A549 (cell line): Measurements from ENCODE around the gene UNKL. TPM values are rescaled to one million over a fixed set of nuclear protein-coding genes. Genes with fewer than 3 reads are reported as not detected.

ENCODE experiments used
- ATAC-seq, 2 experiments: fragments of 200-7000 bp in 1 of 2; fragments of >200 bp in 1 of 2; cut with Nextera tagmentation in 1 of 2; cut with Tn5 transposase in 1 of 2; 3 replicates each; pipeline versions ENCODE4 v1.8.0 to v1.9.1; 2018 to 2020; ENCODE audit warnings: mild to moderate bottlenecking in 1 of 2, moderate library complexity in 1 of 2
- CTCF ChIA-PET: fragments of 300-600 bp; sonication (Branson Sonifier 250); formaldehyde crosslinking; extraction: SDS; loops from one replicate; lab custom pipeline; 2021; ENCODE audit warnings: antibody characterized with exemption, inconsistent platforms; lab: Yijun Ruan, JAX
- POLR2A ChIA-PET: fragments of 350-600 bp; formaldehyde crosslinking; extraction: SDS; loops from one replicate; lab custom pipeline; 2021; ENCODE audit warnings: antibody characterized with exemption, inconsistent platforms; lab: Yijun Ruan, JAX
- DNase-seq, 2 experiments: peaks; one replicate each; pipeline versions ENCODE4 v3.0.0 to v3.0.0-alpha.2; 2011 to 2016; ENCODE audit warnings: low read depth in 1 of 2, low spot score in 1 of 2
- FAIRE-seq: peaks from 2 replicates; lab custom pipeline; 2011; peaks lifted over from hg19 to GRCh38; lab: Jason Lieb, UNC
- H3K27ac ChIP-seq, 2 experiments: fragments of >200 bp; sonication (Bioruptor Twin); formaldehyde crosslinking; 3 replicates each; pipeline ENCODE4 v1.5.1; 2016 to 2017
- H3K4me1 ChIP-seq: fragments of >200 bp; sonication (Bioruptor Twin); formaldehyde crosslinking; 3 replicates; pipeline ENCODE4 v1.6.1; 2016
- H3K4me2 ChIP-seq: fragments of >200 bp; sonication (Bioruptor Twin); formaldehyde crosslinking; 3 replicates; pipeline ENCODE4 v1.6.1; 2016
- H3K4me3 ChIP-seq: fragments of >200 bp; sonication (Bioruptor Twin); formaldehyde crosslinking; 3 replicates; pipeline ENCODE4 v1.5.1; 2016
- H3K9me3 ChIP-seq: fragments of >200 bp; sonication (Bioruptor Twin); formaldehyde crosslinking; 3 replicates; pipeline ENCODE4 v1.6.1; 2016
- CBX2 ChIP-seq: fragments of 200-600 bp; sonication (generic); IDR thresholded peaks from 2 replicates; pipeline ENCODE4 v1.6.1; 2016; ENCODE audit warnings: low read depth, mild to moderate bottlenecking, borderline replicate concordance
- CEBPB ChIP-seq, 2 experiments: fragments of >200 bp in 1 of 2; sonication (Bioruptor Twin) in 1 of 2; formaldehyde crosslinking in 1 of 2; IDR thresholded peaks; 2 replicates each; pipeline ENCODE4 v1.6.1; 2012 to 2016
- CHD4 ChIP-seq: fragments of 200-600 bp; sonication (generic); IDR thresholded peaks from 2 replicates; pipeline ENCODE4 v1.6.1; 2016; ENCODE audit warnings: antibody characterized with exemption, mild to moderate bottlenecking, borderline replicate concordance
- EHF ChIP-seq: fragments of 250-450 bp; sonication (Bioruptor Pico); IDR thresholded peaks from 2 replicates; pipeline ENCODE4 v1.5.0; 2020; ENCODE audit warnings: mild to moderate bottlenecking
- EHMT2 ChIP-seq: fragments of 200-600 bp; sonication (generic); IDR thresholded peaks from 2 replicates; pipeline ENCODE4 v1.6.1; 2016; ENCODE audit warnings: antibody characterized with exemption, low read depth, mild to moderate bottlenecking, moderate library complexity
- ESRRA ChIP-seq: fragments of 150-350 bp; IDR thresholded peaks from 2 replicates; pipeline ENCODE4 v1.6.1; 2014; ENCODE audit warnings: mild to moderate bottlenecking, low read length, borderline replicate concordance
- FOSB ChIP-seq: fragments of 250-450 bp; sonication (Bioruptor Pico); IDR thresholded peaks from 2 replicates; pipeline ENCODE4 v1.5.0; 2020; ENCODE audit warnings: mild to moderate bottlenecking, moderate library complexity
- FOXS1 ChIP-seq: fragments of 250-450 bp; sonication (Bioruptor Pico); IDR thresholded peaks from 2 replicates; pipeline ENCODE4 v1.5.0; 2020; ENCODE audit warnings: mild to moderate bottlenecking, moderate library complexity
- GATA3 ChIP-seq: IDR thresholded peaks from 2 replicates; pipeline ENCODE4 v1.6.1; 2012; ENCODE audit warnings: borderline replicate concordance
- JUN ChIP-seq, 2 experiments: fragments of >200 bp; sonication (Bioruptor Twin); formaldehyde crosslinking; IDR thresholded peaks; 2 replicates in 1 of 2; 3 replicates in 1 of 2; pipeline ENCODE4 v1.6.1; 2016 to 2017
- MAFK ChIP-seq: fragments of 450-650 bp; IDR thresholded peaks from 2 replicates; pipeline ENCODE4 v1.6.1; 2014; ENCODE audit not compliant: partially characterized antibody
- MYC ChIP-seq: IDR thresholded peaks from 2 replicates; pipeline ENCODE4 v1.6.1; 2012; ENCODE audit warnings: mild to moderate bottlenecking, inconsistent platforms, low read length, improper control_type of control experiment, borderline replicate concordance
- NPAS2 ChIP-seq: fragments of 250-450 bp; sonication (Bioruptor Pico); IDR thresholded peaks from 2 replicates; pipeline ENCODE4 v1.8.0; 2022; ENCODE audit warnings: mild to moderate bottlenecking, moderate library complexity, borderline replicate concordance
- NR3C1 ChIP-seq: fragments of >200 bp; sonication (Bioruptor Twin); formaldehyde crosslinking; IDR thresholded peaks from 3 replicates; pipeline ENCODE4 v1.6.1; 2017
- POLR2A ChIP-seq: IDR thresholded peaks from 2 replicates; pipeline ENCODE4 v1.6.1; 2012; ENCODE audit warnings: mild to moderate bottlenecking, low read length
- POLR2AphosphoS2 ChIP-seq: conservative IDR thresholded peaks from 2 replicates; pipeline ENCODE4 v1.6.1; 2012; ENCODE audit warnings: low read length, improper control_type of control experiment, inconsistent platforms
- RFX5 ChIP-seq: fragments of 450-650 bp; IDR thresholded peaks from 2 replicates; pipeline ENCODE4 v1.7.1; 2014; ENCODE audit warnings: antibody characterized with exemption, mild to moderate bottlenecking, moderate library complexity
- TFCP2L1 ChIP-seq: fragments of 250-450 bp; sonication (Bioruptor Pico); IDR thresholded peaks from 2 replicates; pipeline ENCODE4 v1.5.0; 2021; ENCODE audit warnings: mild to moderate bottlenecking
- TP53 ChIP-seq: fragments of 250-450 bp; sonication (Bioruptor Pico); IDR thresholded peaks from 2 replicates; pipeline ENCODE4 v1.5.0; 2021; ENCODE audit warnings: mild to moderate bottlenecking, moderate library complexity
- ZFP36 ChIP-seq: fragments of 450-650 bp; IDR thresholded peaks from 2 replicates; pipeline ENCODE4 v1.6.1; 2014; ENCODE audit warnings: borderline replicate concordance; ENCODE audit not compliant: partially characterized antibody
- ZSCAN20 ChIP-seq: fragments of 250-450 bp; sonication (Bioruptor Pico); IDR thresholded peaks from 2 replicates; pipeline ENCODE4 v1.8.0; 2022; ENCODE audit warnings: mild to moderate bottlenecking, moderate library complexity
- WGBS: methylation state at CpG from one replicate; pipeline ENCODE4 v1.1.6; 2017; ENCODE audit errors: missing lambda C conversion rate; 5-methylcytosine and 5-hydroxymethylcytosine counted together
- polyA plus RNA-seq, 4 experiments: library from polyadenylated mRNA; depleted of rRNA in 3 of 4; stranded (reverse); fragments of >200 nt; fragmentation: RNase III in 1 of 4; extraction: RNeasy Plus Mini Kit Qiagen cat#74134 plus additional on column Dnase treatment in 1 of 4; gene quantifications; 2 replicates in 3 of 4; 3 replicates in 1 of 4; pipeline ENCODE4 v1.2.3, GENCODE V29; 2011 to 2017
- TF ChIP-seq, protein P1 (sequence below): fragments of 150-350 bp; IDR thresholded peaks from 2 replicates; pipeline ENCODE4 v1.6.1; 2014; ENCODE audit warnings: low read depth, mild to moderate bottlenecking, low read length
- TF ChIP-seq, protein P2 (sequence below): fragments of >200 bp; sonication (Bioruptor Twin); formaldehyde crosslinking; IDR thresholded peaks from 2 replicates; pipeline ENCODE4 v1.6.1; 2016
- TF ChIP-seq, protein P3 (sequence below): fragments of 200-600 bp; sonication (generic); IDR thresholded peaks from 2 replicates; pipeline ENCODE4 v1.6.1; 2016; ENCODE audit warnings: antibody characterized with exemption, mild to moderate bottlenecking, moderate library complexity
- TF ChIP-seq, protein P4 (sequence below): fragments of >200 bp; sonication (Bioruptor Twin); formaldehyde crosslinking; IDR thresholded peaks from 3 replicates; pipeline ENCODE4 v1.6.1; 2016

UNKL gene
- polyA plus RNA-seq, 2 of the 4 experiments (the other 2 are of a cell fraction): 20.7 to 37.6 TPM

DNA sequence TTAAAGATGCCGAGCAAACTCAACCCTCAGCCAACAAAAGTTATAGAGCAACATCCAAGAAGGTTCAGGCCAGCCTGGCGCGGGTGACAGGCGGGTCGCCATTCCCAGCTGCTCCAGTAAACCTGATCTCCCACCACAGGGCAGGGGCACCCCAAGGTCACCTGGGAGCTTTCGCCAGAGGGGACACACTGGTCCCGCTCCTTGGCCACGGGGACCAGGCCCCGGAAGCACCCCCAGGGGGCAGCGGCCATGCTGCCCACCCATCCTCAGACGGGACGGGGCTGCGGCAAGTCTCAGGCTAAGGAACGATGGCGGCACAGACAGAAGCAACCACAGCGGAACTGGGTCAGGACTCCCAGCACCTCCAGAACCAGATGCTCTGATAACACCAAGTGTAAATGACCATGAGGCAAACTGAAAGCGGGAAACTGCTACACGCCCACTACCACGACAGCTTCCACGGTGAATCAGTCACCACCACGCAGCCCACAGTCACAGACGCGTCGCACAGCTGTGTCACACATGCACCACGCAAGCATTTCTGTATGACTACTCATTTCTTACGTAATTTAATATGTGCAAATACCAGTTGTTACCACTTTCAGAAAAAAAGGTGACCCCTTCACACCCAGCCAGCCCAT is 44.0 kb upstream of the UNKL start:
- H3K4me2 ChIP-seq: no peak overlapping the region
- ChIA-PET POLR2A (interaction anchor here (0.6 kb wide), 1 partner anchor 388 kb away, joined by 3 read pairs; no protein-coding TSS in a partner anchor), CTCF (no interaction called here)
- no peak overlapping the region for H3K27ac ChIP-seq
- WGBS: 92% methylated on average over 25 of the region's 26 CpGs
- TF ChIP-seq CEBPB (IDR thresholded peaks at IDR 0.05): no peak
- TF ChIP-seq ESRRA: no peak
- no peak for TF ChIP-seq GATA3
- TF ChIP-seq FOXS1 (CRISPR knock-in tag): no peak
- no peak for TF ChIP-seq ZSCAN20 (CRISPR knock-in tag)
- no peak for TF ChIP-seq NR3C1
- TF ChIP-seq POLR2AphosphoS2: no peak
- TF ChIP-seq, protein P1, sequence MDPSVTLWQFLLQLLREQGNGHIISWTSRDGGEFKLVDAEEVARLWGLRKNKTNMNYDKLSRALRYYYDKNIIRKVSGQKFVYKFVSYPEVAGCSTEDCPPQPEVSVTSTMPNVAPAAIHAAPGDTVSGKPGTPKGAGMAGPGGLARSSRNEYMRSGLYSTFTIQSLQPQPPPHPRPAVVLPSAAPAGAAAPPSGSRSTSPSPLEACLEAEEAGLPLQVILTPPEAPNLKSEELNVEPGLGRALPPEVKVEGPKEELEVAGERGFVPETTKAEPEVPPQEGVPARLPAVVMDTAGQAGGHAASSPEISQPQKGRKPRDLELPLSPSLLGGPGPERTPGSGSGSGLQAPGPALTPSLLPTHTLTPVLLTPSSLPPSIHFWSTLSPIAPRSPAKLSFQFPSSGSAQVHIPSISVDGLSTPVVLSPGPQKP: no peak
- TF ChIP-seq EHMT2: no peak
- no peak for TF ChIP-seq CBX2
- TF ChIP-seq POLR2A: no peak
- TF ChIP-seq, protein P2, sequence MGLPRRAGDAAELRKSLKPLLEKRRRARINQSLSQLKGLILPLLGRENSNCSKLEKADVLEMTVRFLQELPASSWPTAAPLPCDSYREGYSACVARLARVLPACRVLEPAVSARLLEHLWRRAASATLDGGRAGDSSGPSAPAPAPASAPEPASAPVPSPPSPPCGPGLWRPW: no peak
- no peak for TF ChIP-seq RFX5
- TF ChIP-seq TP53 (CRISPR knock-in tag): no peak
- no peak for TF ChIP-seq TFCP2L1 (CRISPR knock-in tag)
- TF ChIP-seq, protein P3, sequence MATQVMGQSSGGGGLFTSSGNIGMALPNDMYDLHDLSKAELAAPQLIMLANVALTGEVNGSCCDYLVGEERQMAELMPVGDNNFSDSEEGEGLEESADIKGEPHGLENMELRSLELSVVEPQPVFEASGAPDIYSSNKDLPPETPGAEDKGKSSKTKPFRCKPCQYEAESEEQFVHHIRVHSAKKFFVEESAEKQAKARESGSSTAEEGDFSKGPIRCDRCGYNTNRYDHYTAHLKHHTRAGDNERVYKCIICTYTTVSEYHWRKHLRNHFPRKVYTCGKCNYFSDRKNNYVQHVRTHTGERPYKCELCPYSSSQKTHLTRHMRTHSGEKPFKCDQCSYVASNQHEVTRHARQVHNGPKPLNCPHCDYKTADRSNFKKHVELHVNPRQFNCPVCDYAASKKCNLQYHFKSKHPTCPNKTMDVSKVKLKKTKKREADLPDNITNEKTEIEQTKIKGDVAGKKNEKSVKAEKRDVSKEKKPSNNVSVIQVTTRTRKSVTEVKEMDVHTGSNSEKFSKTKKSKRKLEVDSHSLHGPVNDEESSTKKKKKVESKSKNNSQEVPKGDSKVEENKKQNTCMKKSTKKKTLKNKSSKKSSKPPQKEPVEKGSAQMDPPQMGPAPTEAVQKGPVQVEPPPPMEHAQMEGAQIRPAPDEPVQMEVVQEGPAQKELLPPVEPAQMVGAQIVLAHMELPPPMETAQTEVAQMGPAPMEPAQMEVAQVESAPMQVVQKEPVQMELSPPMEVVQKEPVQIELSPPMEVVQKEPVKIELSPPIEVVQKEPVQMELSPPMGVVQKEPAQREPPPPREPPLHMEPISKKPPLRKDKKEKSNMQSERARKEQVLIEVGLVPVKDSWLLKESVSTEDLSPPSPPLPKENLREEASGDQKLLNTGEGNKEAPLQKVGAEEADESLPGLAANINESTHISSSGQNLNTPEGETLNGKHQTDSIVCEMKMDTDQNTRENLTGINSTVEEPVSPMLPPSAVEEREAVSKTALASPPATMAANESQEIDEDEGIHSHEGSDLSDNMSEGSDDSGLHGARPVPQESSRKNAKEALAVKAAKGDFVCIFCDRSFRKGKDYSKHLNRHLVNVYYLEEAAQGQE: no peak
- TF ChIP-seq, protein P4, sequence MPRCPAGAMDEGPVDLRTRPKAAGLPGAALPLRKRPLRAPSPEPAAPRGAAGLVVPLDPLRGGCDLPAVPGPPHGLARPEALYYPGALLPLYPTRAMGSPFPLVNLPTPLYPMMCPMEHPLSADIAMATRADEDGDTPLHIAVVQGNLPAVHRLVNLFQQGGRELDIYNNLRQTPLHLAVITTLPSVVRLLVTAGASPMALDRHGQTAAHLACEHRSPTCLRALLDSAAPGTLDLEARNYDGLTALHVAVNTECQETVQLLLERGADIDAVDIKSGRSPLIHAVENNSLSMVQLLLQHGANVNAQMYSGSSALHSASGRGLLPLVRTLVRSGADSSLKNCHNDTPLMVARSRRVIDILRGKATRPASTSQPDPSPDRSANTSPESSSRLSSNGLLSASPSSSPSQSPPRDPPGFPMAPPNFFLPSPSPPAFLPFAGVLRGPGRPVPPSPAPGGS: no peak
- TF ChIP-seq MYC: no peak
- no peak for ATAC-seq
- no peaks in the 10 kb centered on the region for H3K4me1 ChIP-seq
- H3K4me3 ChIP-seq: no peak overlapping the region
- DNase-seq: no peak
- FAIRE-seq: no peak
- H3K9me3 ChIP-seq: no peaks in the 10 kb centered on the region

- CTCF ChIA-PET: no interaction called here
- Histone ChIP-seq H3K27ac (no peak overlapping the region), H3K9me3 (no peaks in the 10 kb centered on the region), H3K4me2 (no peak overlapping the region), H3K4me3 (no peak overlapping the region), H3K4me1 (no peaks in the 10 kb centered on the region)
- TF ChIP-seq FOSB (CRISPR knock-in tag): no peak
- TF ChIP-seq JUN (IDR thresholded peaks at IDR 0.05): no peak
- TF ChIP-seq POLR2AphosphoS2: no peak
- TF ChIP-seq MAFK: no peak
- TF ChIP-seq NPAS2: no peak
- TF ChIP-seq ZSCAN20 (CRISPR knock-in tag): no peak
- TF ChIP-seq, protein P2: no peak
- TF ChIP-seq EHMT2: no peak
- TF ChIP-seq EHF (CRISPR knock-in tag): no peak
- no peak for TF ChIP-seq CHD4
- no peak for TF ChIP-seq ZFP36
- TF ChIP-seq GATA3: no peak
- ATAC-seq: no peak
- 92% methylated on average over 40 of the region's 42 CpGs for whole genome bisulfite sequencing
- POLR2A ChIA-PET: no interaction called here
- FAIRE-seq: no peak
- no peak for DNase-seq
These were observed 43.2 kb upstream of the UNKL start for GRCh38 chr16:1457489-1458245.
